H9 (cell line): ENCODE data around the gene TMCC2. TPM values are rescaled to one million over a fixed set of nuclear protein-coding genes. Genes with fewer than 3 reads are reported as not detected.

Source experiments
- DNase-seq: peaks from one replicate; pipeline ENCODE4 v3.0.0-alpha.2; 2017
- H2AFZ ChIP-seq: one replicate; pipeline ENCODE4 v1.6.1; 2013; ENCODE audit warnings: mild to moderate bottlenecking, low read length, control low read depth, moderate library complexity
- H2AK5ac ChIP-seq: 2 replicates; pipeline ENCODE4 v1.6.1; 2013; ENCODE audit warnings: low read length, control low read depth, mixed read lengths; ENCODE audit not compliant: insufficient read length
- H2BK120ac ChIP-seq: one replicate; pipeline ENCODE4 v1.6.1; 2013; ENCODE audit warnings: low read depth, mild to moderate bottlenecking, low read length, control low read depth, inconsistent platforms; ENCODE audit not compliant: poor library complexity, severe bottlenecking
- H2BK12ac ChIP-seq: 2 replicates; pipeline ENCODE4 v1.6.1; 2013; ENCODE audit warnings: low read length, control low read depth, mixed read lengths, low read depth; ENCODE audit not compliant: insufficient read length
- H2BK15ac ChIP-seq: 2 replicates; pipeline ENCODE4 v1.6.1; 2013; ENCODE audit warnings: low read depth, low read length, control low read depth
- H2BK20ac ChIP-seq: one replicate; pipeline ENCODE4 v1.6.1; 2013; ENCODE audit warnings: low read depth, mild to moderate bottlenecking, low read length, control low read depth, inconsistent platforms; ENCODE audit not compliant: poor library complexity, severe bottlenecking
- H2BK5ac ChIP-seq: 2 replicates; pipeline ENCODE4 v1.6.1; 2013; ENCODE audit warnings: low read length, control low read depth, mixed read lengths; ENCODE audit not compliant: insufficient read length
- H3K14ac ChIP-seq: 2 replicates; pipeline ENCODE4 v1.6.1; 2013; ENCODE audit warnings: low read length, control low read depth; ENCODE audit not compliant: insufficient read depth
- H3K18ac ChIP-seq: 2 replicates; pipeline ENCODE4 v1.6.1; 2013; ENCODE audit warnings: low read depth, mild to moderate bottlenecking, mixed read lengths, low read length, control low read depth; ENCODE audit not compliant: insufficient read length
- H3K23ac ChIP-seq: 2 replicates; pipeline ENCODE4 v1.6.1; 2013; ENCODE audit warnings: low read length, control low read depth, mixed read lengths, low read depth; ENCODE audit not compliant: insufficient read length
- H3K23me2 ChIP-seq: 2 replicates; pipeline ENCODE4 v1.6.1; 2013; ENCODE audit warnings: low read depth, mild to moderate bottlenecking, mixed read lengths, low read length, control low read depth; ENCODE audit not compliant: insufficient read length, poor library complexity, severe bottlenecking
- H3K27ac ChIP-seq: 2 replicates; pipeline ENCODE4 v1.5.1; 2013; ENCODE audit warnings: low read length, control low read depth, mixed read lengths, low read depth; ENCODE audit not compliant: insufficient read length
- H3K27me3 ChIP-seq: 2 replicates; pipeline ENCODE4 v1.6.1; 2013; ENCODE audit warnings: low read length, control low read depth, inconsistent platforms; ENCODE audit not compliant: insufficient read depth
- H3K4ac ChIP-seq: 2 replicates; pipeline ENCODE4 v1.6.1; 2013; ENCODE audit warnings: low read depth, mild to moderate bottlenecking, control low read depth, inconsistent platforms, low read length, moderate library complexity
- H3K4me1 ChIP-seq: 2 replicates; pipeline ENCODE4 v1.6.1; 2013; ENCODE audit warnings: low read length, control low read depth, inconsistent platforms; ENCODE audit not compliant: insufficient read depth
- H3K4me2 ChIP-seq: 2 replicates; pipeline ENCODE4 v1.6.1; 2013; ENCODE audit warnings: low read length, control low read depth, mixed read lengths; ENCODE audit not compliant: insufficient read length, insufficient read depth
- H3K56ac ChIP-seq: 2 replicates; pipeline ENCODE4 v1.6.1; 2013; ENCODE audit warnings: low read depth, mild to moderate bottlenecking, mixed read lengths, low read length, control low read depth; ENCODE audit not compliant: insufficient read length
- H3K79me1 ChIP-seq: 2 replicates; pipeline ENCODE4 v1.6.1; 2013; ENCODE audit warnings: low read depth, mild to moderate bottlenecking, moderate library complexity, low read length, control low read depth, inconsistent platforms; ENCODE audit not compliant: insufficient read depth, poor library complexity, severe bottlenecking
- H3K79me2 ChIP-seq: 2 replicates; pipeline ENCODE4 v1.6.1; 2013; ENCODE audit warnings: low read length, control low read depth, inconsistent platforms; ENCODE audit not compliant: insufficient read depth
- H3K9ac ChIP-seq: 2 replicates; pipeline ENCODE4 v1.6.1; 2013; ENCODE audit warnings: low read length, control low read depth, mixed read lengths; ENCODE audit not compliant: insufficient read length; ENCODE audit errors: extremely low read depth
- H3K9me3 ChIP-seq: one replicate; pipeline ENCODE4 v1.6.1; 2013; ENCODE audit warnings: low read depth, low read length, inconsistent platforms; ENCODE audit not compliant: control insufficient read depth
- H3T11ph ChIP-seq: one replicate; pipeline ENCODE4 v1.6.1; 2013; ENCODE audit warnings: mild to moderate bottlenecking, low read length, control low read depth, inconsistent platforms
- H4K20me1 ChIP-seq: one replicate; pipeline ENCODE4 v1.6.1; 2013; ENCODE audit not compliant: control insufficient read depth, insufficient read length, insufficient read depth
- H4K5ac ChIP-seq: 2 replicates; pipeline ENCODE4 v1.6.1; 2013; ENCODE audit warnings: low read depth, mild to moderate bottlenecking, mixed read lengths, low read length, control low read depth; ENCODE audit not compliant: insufficient read length
- H4K8ac ChIP-seq: replicated peaks from 2 replicates; pipeline ENCODE4 v1.6.1; 2013; ENCODE audit warnings: low read length, control low read depth, mixed read lengths, low read depth; ENCODE audit not compliant: insufficient read length
- H4K91ac ChIP-seq: 2 replicates; pipeline ENCODE4 v1.6.1; 2013; ENCODE audit warnings: low read depth, mild to moderate bottlenecking, moderate library complexity, mixed read lengths, low read length, control low read depth; ENCODE audit not compliant: insufficient read length
- H3K27ac Mint-ChIP-seq, 3 experiments: 2 replicates in 2 of 3; 3 replicates in 1 of 3; pipeline ENCODE4 v1.8.0; 2020 to 2021; ENCODE audit warnings: mixed read lengths in 3 of 3, mild to moderate bottlenecking in 1 of 3, moderate library complexity in 1 of 3
- H3K27me3 Mint-ChIP-seq: 2 replicates; pipeline ENCODE4 v1.8.0; 2021; ENCODE audit warnings: low read depth, mild to moderate bottlenecking, moderate library complexity, mixed read lengths
- H3K36me3 Mint-ChIP-seq, 3 experiments: 2 replicates in 2 of 3; 3 replicates in 1 of 3; pipeline ENCODE4 v1.8.0; 2020 to 2021; ENCODE audit warnings: low read depth in 3 of 3, mixed read lengths in 3 of 3; ENCODE audit not compliant: insufficient read depth in 1 of 3
- H3K4me1 Mint-ChIP-seq, 2 experiments: 2 replicates each; pipeline ENCODE4 v1.8.0; 2020; ENCODE audit warnings: mixed read lengths in 2 of 2
- H3K4me3 Mint-ChIP-seq, 2 experiments: 2 replicates in 1 of 2; 3 replicates in 1 of 2; pipeline ENCODE4 v1.8.0; 2020 to 2021; ENCODE audit warnings: mild to moderate bottlenecking in 2 of 2, mixed read lengths in 2 of 2, moderate library complexity in 1 of 2
- H3K9me3 Mint-ChIP-seq, 2 experiments: 2 replicates in 1 of 2; 3 replicates in 1 of 2; pipeline ENCODE4 v1.8.0; 2020; ENCODE audit warnings: mild to moderate bottlenecking in 2 of 2, mixed read lengths in 2 of 2, moderate library complexity in 1 of 2
- WGBS: extraction: QIAGEN DNeasy Blood & Tissue Kit; methylation state at CpG from one replicate; pipeline ENCODE4 v1.1.7; 2013; ENCODE audit warnings: missing lambda C conversion rate, low lambda C conversion rate, mixed read lengths; ENCODE audit not compliant: insufficient read length; ENCODE audit errors: extremely low coverage; 5-methylcytosine and 5-hydroxymethylcytosine counted together
- total RNA-seq: library from RNA; stranded (reverse); gene quantifications from 2 replicates; pipeline ENCODE4 v1.2.1, GENCODE V29; 2021
- TF ChIP-seq, protein P1 (sequence below): fragments of 200-600 bp; sonication (generic); conservative IDR thresholded peaks from 3 replicates; pipeline ENCODE4 v1.8.0; 2021; ENCODE audit warnings: antibody characterized with exemption, mild to moderate bottlenecking

Gene TMCC2
- total RNA-seq, 1 experiment from 2014 or later: 11.7 TPM

- H2BK15ac ChIP-seq: no peak overlapping the region
- WGBS: no CpG with 5 or more reads among the region's 8 CpGs
- H3K79me2 ChIP-seq: no peaks in the 10 kb centered on the region
- H3K27ac ChIP-seq: no peak overlapping the region
- H2BK12ac ChIP-seq: no peak overlapping the region
- no peaks in the 10 kb centered on the region for H3K23me2 ChIP-seq
- H3K4ac ChIP-seq: no peak overlapping the region
- no peak overlapping the region for H3K23ac ChIP-seq
- no peak overlapping the region for H4K8ac ChIP-seq
- no peaks in the 10 kb centered on the region for H3K4me1 ChIP-seq
- H3K9me3 ChIP-seq: no peaks in the 10 kb centered on the region
- H3K27ac Mint-ChIP-seq: no peak overlapping the region
- H3K4me2 ChIP-seq: no peak overlapping the region
- no peak overlapping the region for H2AFZ ChIP-seq
- no peak overlapping the region for H3K56ac ChIP-seq
- peaks cover 10 to 22% of the 10 kb centered on the region in 2 experiments for H3K4me1 Mint-ChIP-seq
- no peak overlapping the region for H3K4me3 Mint-ChIP-seq
- no peak overlapping the region for H4K91ac ChIP-seq
- H3K79me1 ChIP-seq: no peaks in the 10 kb centered on the region
- H2BK120ac ChIP-seq: no peak overlapping the region
- H2BK5ac ChIP-seq: no peak overlapping the region
- no peak overlapping the region for H3T11ph ChIP-seq
- DNase-seq: no peak
- H2AK5ac ChIP-seq: no peak overlapping the region
- TF ChIP-seq, protein P1, sequence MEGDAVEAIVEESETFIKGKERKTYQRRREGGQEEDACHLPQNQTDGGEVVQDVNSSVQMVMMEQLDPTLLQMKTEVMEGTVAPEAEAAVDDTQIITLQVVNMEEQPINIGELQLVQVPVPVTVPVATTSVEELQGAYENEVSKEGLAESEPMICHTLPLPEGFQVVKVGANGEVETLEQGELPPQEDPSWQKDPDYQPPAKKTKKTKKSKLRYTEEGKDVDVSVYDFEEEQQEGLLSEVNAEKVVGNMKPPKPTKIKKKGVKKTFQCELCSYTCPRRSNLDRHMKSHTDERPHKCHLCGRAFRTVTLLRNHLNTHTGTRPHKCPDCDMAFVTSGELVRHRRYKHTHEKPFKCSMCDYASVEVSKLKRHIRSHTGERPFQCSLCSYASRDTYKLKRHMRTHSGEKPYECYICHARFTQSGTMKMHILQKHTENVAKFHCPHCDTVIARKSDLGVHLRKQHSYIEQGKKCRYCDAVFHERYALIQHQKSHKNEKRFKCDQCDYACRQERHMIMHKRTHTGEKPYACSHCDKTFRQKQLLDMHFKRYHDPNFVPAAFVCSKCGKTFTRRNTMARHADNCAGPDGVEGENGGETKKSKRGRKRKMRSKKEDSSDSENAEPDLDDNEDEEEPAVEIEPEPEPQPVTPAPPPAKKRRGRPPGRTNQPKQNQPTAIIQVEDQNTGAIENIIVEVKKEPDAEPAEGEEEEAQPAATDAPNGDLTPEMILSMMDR: no peak
- H4K20me1 ChIP-seq: no peaks in the 10 kb centered on the region
- no peaks in the 10 kb centered on the region; the same call in 1 of the 2 replicates for H3K27me3 Mint-ChIP-seq
- no peaks in the 10 kb centered on the region for H3K9me3 Mint-ChIP-seq
- no peak overlapping the region for H2BK20ac ChIP-seq
- H3K14ac ChIP-seq: no peak overlapping the region
- no peak overlapping the region for H3K9ac ChIP-seq
- H3K36me3 Mint-ChIP-seq: peaks cover 0 to 9% (median 8%) of the 10 kb centered on the region in 3 experiments; a peak in 3 of 7 replicates
- H3K18ac ChIP-seq: no peak overlapping the region
- no peak overlapping the region for H4K5ac ChIP-seq
- no peaks in the 10 kb centered on the region for H3K27me3 ChIP-seq
Measured at GRCh38 chr1:205243350-205244191, 15.8 kb downstream of the TMCC2 start.
